Endodermal cell (in vitro differentiated cells): ENCODE data around the gene HDAC4. TPM values are rescaled to one million over a fixed set of nuclear protein-coding genes. Genes with fewer than 3 reads are reported as not detected.
A peak's percentile ranks its signal among the peaks of the same experiment; 100 is the strongest.

Experiments used
- DNase-seq: peaks from one replicate; pipeline ENCODE4 v3.0.0-alpha.2; 2017
- H3K27ac ChIP-seq: 2 replicates; pipeline ENCODE4 v1.5.1; 2013; ENCODE audit warnings: mild to moderate bottlenecking, low read depth, low read length, moderate library complexity
- H3K27me3 ChIP-seq: 2 replicates; pipeline ENCODE4 v1.6.1; 2013; ENCODE audit warnings: mild to moderate bottlenecking, low read length, moderate library complexity; ENCODE audit not compliant: insufficient read depth, control insufficient read depth, poor library complexity, severe bottlenecking
- H3K36me3 ChIP-seq: 2 replicates; pipeline ENCODE4 v1.7.0; 2013; ENCODE audit warnings: mild to moderate bottlenecking, low read length, moderate library complexity; ENCODE audit not compliant: control insufficient read depth, insufficient read depth
- H3K4me1 ChIP-seq: one replicate; pipeline ENCODE4 v1.7.0; 2013; ENCODE audit warnings: low read length; ENCODE audit not compliant: control insufficient read depth, insufficient read depth
- H3K4me3 ChIP-seq: 2 replicates; pipeline ENCODE4 v1.5.1; 2013; ENCODE audit warnings: mild to moderate bottlenecking, low read length, moderate library complexity
- H3K9ac ChIP-seq: 2 replicates; pipeline ENCODE4 v1.6.1; 2013; ENCODE audit warnings: mild to moderate bottlenecking, low read length, moderate library complexity; ENCODE audit not compliant: poor library complexity, severe bottlenecking; ENCODE audit errors: extremely low read depth
- H3K9me3 ChIP-seq: 2 replicates; pipeline ENCODE4 v1.6.1; 2013; ENCODE audit warnings: mild to moderate bottlenecking, low read length, moderate library complexity; ENCODE audit not compliant: control insufficient read depth
- H3K27ac Mint-ChIP-seq: 2 replicates; pipeline ENCODE4 v1.8.0; 2020; ENCODE audit warnings: mixed read lengths
- H3K27me3 Mint-ChIP-seq: 2 replicates; pipeline ENCODE4 v1.8.0; 2021; ENCODE audit warnings: mild to moderate bottlenecking, mixed read lengths; ENCODE audit not compliant: insufficient read depth
- H3K36me3 Mint-ChIP-seq: 2 replicates; pipeline ENCODE4 v1.8.0; 2020; ENCODE audit warnings: low read depth, mixed read lengths
- H3K4me1 Mint-ChIP-seq: 2 replicates; pipeline ENCODE4 v1.8.0; 2020; ENCODE audit warnings: mixed read lengths
- H3K4me3 Mint-ChIP-seq: 2 replicates; pipeline ENCODE4 v1.8.0; 2020; ENCODE audit warnings: mild to moderate bottlenecking, moderate library complexity, mixed read lengths
- H3K9me3 Mint-ChIP-seq: 2 replicates; pipeline ENCODE4 v1.8.0; 2020; ENCODE audit warnings: mild to moderate bottlenecking, mixed read lengths
- WGBS, 2 experiments: methylation state at CpG; one replicate each; pipeline versions ENCODE4 v1.1.5 to v1.1.7; 2013; ENCODE audit warnings: missing lambda C conversion rate in 2 of 2, mixed read lengths in 1 of 2; ENCODE audit not compliant: insufficient coverage in 1 of 2, insufficient read length in 1 of 2; 5-methylcytosine and 5-hydroxymethylcytosine counted together
- total RNA-seq, 2 donors: library from RNA; stranded (reverse); fragmentation: NEBNext Ultra II Directional in 1 of 2; extraction: Animal tissue kit (Norgen Biotek cat#: 25700) in 1 of 2; gene quantifications; 2 replicates in 1 of 2; 3 replicates in 1 of 2; pipeline ENCODE4 v1.2.1, GENCODE V29; 2021
- TF ChIP-seq, protein P1 (sequence below): fragments of 200-600 bp; sonication (generic); conservative IDR thresholded peaks from 2 replicates; pipeline ENCODE4 v1.5.0; 2021; ENCODE audit warnings: antibody characterized with exemption, mild to moderate bottlenecking

The HDAC4 gene
- total RNA-seq, 2 donors from 2014 or later = 45.7 to 51.2 TPM

DNA sequence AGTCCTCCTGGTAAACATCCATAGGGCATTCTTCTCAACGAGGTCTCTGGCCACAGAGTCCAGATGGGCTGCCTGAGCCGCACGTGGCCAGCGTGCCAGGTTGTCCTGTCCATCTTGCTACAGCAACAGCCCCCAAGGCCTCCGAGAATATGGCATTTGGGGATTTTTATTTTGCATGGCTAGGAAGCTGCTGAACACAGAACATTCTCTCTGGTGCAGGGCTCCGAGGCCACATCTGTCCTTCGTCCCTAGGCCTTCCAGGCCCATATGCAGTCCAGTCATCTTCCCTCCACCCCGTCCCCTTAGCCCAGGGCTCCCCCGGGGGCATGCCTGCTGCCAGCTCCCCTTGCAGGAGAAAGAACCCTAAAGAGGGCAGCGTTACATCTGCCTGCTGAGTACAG lies 2.3 kb downstream of the HDAC4 start:
- Mint-ChIP-seq H3K4me1 (peaks cover 14% of the 10 kb centered on the region), H3K4me3 (no peak overlapping the region), H3K36me3 (no peaks in the 10 kb centered on the region), H3K27me3 (no peaks in the 10 kb centered on the region), H3K27ac (no peak overlapping the region), H3K9me3 (no peaks in the 10 kb centered on the region)
- Histone ChIP-seq H3K4me1 (no peaks in the 10 kb centered on the region), H3K9me3 (no peaks in the 10 kb centered on the region), H3K4me3 (no peak overlapping the region), H3K36me3 (no peaks in the 10 kb centered on the region), H3K27ac (peak overlapping the region; percentile 63), H3K9ac (no peak overlapping the region), H3K27me3 (no peaks in the 10 kb centered on the region)
- TF ChIP-seq, protein P1, sequence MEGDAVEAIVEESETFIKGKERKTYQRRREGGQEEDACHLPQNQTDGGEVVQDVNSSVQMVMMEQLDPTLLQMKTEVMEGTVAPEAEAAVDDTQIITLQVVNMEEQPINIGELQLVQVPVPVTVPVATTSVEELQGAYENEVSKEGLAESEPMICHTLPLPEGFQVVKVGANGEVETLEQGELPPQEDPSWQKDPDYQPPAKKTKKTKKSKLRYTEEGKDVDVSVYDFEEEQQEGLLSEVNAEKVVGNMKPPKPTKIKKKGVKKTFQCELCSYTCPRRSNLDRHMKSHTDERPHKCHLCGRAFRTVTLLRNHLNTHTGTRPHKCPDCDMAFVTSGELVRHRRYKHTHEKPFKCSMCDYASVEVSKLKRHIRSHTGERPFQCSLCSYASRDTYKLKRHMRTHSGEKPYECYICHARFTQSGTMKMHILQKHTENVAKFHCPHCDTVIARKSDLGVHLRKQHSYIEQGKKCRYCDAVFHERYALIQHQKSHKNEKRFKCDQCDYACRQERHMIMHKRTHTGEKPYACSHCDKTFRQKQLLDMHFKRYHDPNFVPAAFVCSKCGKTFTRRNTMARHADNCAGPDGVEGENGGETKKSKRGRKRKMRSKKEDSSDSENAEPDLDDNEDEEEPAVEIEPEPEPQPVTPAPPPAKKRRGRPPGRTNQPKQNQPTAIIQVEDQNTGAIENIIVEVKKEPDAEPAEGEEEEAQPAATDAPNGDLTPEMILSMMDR = no peak
- WGBS, 2 experiments = 79 to 87% methylated on average over 8 to 10 of the region's 10 CpGs
- DNase-seq = peak; percentile 52

DNA sequence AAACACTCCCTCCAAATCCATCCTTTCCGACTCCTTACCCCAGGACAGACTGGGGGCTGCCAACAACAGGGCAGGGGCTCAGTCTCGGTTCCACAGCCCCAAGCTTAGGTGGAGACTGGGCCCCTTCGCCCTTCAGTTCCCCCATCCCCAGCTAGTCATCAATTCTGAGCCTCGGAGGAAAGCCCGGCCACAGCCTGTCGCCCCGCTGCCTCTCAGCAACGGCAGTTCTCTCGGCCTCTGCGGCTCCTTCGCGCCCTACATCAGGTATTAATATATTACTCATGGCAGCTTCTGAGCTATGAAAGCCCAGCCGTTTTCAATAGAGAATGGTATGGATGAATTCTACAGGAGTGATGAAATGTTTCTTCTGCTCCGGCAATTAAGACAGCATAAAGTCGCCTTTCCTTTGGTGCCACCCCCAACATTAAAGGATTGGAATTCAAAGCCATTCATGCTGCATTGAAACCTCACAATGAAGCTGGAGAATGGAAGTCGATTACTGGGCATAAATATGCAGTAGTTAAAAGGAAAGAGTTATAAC lies 2.8 kb downstream of the HDAC4 start:
- Histone ChIP-seq H3K9me3 (no peaks in the 10 kb centered on the region), H3K27ac (peak overlapping the region; percentile 63), H3K9ac (no peak overlapping the region), H3K4me1 (no peaks in the 10 kb centered on the region), H3K36me3 (no peaks in the 10 kb centered on the region), H3K27me3 (no peaks in the 10 kb centered on the region), H3K4me3 (no peak overlapping the region)
- H3K36me3 Mint-ChIP-seq = no peaks in the 10 kb centered on the region
- 87 to 94% methylated on average over 14 to 16 of the region's 16 CpGs for WGBS, 2 experiments
- H3K4me3 Mint-ChIP-seq = no peak overlapping the region
- no peaks in the 10 kb centered on the region for H3K9me3 Mint-ChIP-seq
- peak; percentile 37 for DNase-seq
- H3K27ac Mint-ChIP-seq = no peak overlapping the region
- no peaks in the 10 kb centered on the region for H3K27me3 Mint-ChIP-seq
- TF ChIP-seq, protein P1 = no peak
- peaks cover 14% of the 10 kb centered on the region for H3K4me1 Mint-ChIP-seq

- Histone ChIP-seq H3K27me3 (no peaks in the 10 kb centered on the region), H3K27ac (no peak overlapping the region), H3K36me3 (no peaks in the 10 kb centered on the region), H3K9me3 (no peaks in the 10 kb centered on the region), H3K4me3 (no peak overlapping the region), H3K9ac (no peak overlapping the region), H3K4me1 (no peaks in the 10 kb centered on the region)
- H3K27me3 Mint-ChIP-seq = no peaks in the 10 kb centered on the region
- peak; percentile 54 for DNase-seq
- TF ChIP-seq, protein P1 = peak; percentile 60
- H3K4me1 Mint-ChIP-seq = peaks cover 7% of the 10 kb centered on the region
- H3K4me3 Mint-ChIP-seq = no peak overlapping the region
- no peak overlapping the region for H3K27ac Mint-ChIP-seq
- no peaks in the 10 kb centered on the region for H3K9me3 Mint-ChIP-seq
- no peaks in the 10 kb centered on the region for H3K36me3 Mint-ChIP-seq
- WGBS, 2 experiments = 86 to 93% methylated on average over 9 to 19 of the region's 19 CpGs
Measured at GRCh38 chr2:239396881-239397681, 3.7 kb downstream of the HDAC4 start.
